ENCODE measurements around the gene TMEM131L. TPM values are rescaled to one million over a fixed set of nuclear protein-coding genes. Genes with fewer than 3 reads are reported as not detected.

Gene TMEM131L
- total RNA-seq, 3 donors from 2014 or later, result 18.7 to 22.0 (median 19.5) TPM

DNA sequence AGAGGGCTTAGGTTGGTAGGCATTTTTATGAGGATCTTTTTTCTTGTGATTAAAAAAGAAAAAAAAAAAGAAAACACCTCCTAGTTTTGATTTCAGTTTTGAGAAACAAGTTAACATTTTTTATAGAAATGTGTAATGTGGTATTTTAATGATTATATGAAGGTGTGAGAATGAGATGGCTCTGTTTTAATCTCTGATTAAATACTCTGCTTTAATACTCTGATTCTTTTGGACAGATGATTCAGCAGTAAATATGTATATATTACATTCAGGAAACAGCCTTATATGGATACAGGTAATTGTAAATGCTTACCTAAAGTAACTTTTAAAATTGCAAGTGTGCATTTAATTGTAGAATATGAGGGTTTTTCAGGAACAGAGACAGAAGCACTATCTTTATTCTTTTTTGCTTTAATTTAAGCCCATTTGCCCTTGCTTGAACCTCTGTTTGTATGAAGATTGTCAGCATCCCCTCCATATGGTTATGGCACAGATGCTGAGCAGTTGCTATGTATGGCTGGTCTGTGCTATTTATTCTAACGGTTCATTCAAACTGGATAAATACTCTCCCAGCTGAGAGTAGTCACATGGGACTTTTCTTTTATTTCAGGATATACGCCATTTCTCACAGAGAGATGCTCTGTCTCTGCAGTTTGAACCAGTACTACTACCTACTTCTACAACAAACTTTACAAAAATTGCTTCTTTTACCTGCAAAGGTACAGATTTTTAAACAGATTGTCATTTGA lies 117.0 kb downstream of the TMEM131L start:
- no peak overlapping the region for H3K27ac ChIP-seq
- no peak for DNase-seq (ENCODE audit: low spot score in 2 of 2)
- no peaks in the 10 kb centered on the region for H3K4me1 ChIP-seq
- H3K4me3 ChIP-seq, result no peak overlapping the region
- no peaks in the 10 kb centered on the region for H3K27me3 ChIP-seq
- H3K36me3 ChIP-seq, result no peaks in the 10 kb centered on the region
- intact Hi-C loops (cut with DNase I; ENCODE audit: low total_unique reads), result no loop called here
- TF ChIP-seq POLR2AphosphoS5 (IDR thresholded peaks at IDR 0.05) (no peak), POLR2A (IDR thresholded peaks at IDR 0.05) (no peak), CTCF (IDR thresholded peaks at IDR 0.05) (no peak)
- no peaks in the 10 kb centered on the region for H3K9me3 ChIP-seq

DNA sequence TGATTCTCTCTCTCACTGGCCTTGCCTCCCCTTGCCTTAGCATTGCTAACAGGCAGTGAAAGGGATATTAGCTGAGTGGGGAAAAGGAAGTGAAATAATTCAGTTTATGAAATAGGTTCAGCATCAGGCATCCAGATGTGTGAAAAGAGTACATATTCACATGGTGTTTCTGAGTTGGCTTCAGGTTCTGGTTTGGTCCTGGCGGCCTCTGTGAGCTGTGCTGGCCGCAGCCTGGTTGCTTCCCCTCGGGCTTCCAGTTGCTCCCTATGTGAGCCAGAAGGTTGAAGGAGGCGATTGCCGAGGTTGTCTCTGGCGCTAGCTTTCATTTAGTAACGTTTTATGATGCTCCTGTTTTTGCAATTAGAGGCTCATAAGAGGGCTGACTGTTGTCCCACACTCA lies 118.9 kb downstream of the TMEM131L start:
- intact Hi-C loops (cut with DNase I; ENCODE audit: low total_unique reads), result no loop called here
- H3K27ac ChIP-seq, result no peak overlapping the region
- DNase-seq (ENCODE audit: low spot score in 2 of 2), result no peak

GRCh38 chr4:153589703-153590595 lies 123.8 kb downstream of the TMEM131L start:
- no peak overlapping the region for H3K4me3 ChIP-seq
- H3K27me3 ChIP-seq, result no peaks in the 10 kb centered on the region
- H3K9me3 ChIP-seq, result no peaks in the 10 kb centered on the region
- H3K36me3 ChIP-seq, result no peaks in the 10 kb centered on the region
- TF ChIP-seq CTCF (IDR thresholded peaks at IDR 0.05) (no peak), POLR2A (IDR thresholded peaks at IDR 0.05) (no peak), POLR2AphosphoS5 (IDR thresholded peaks at IDR 0.05) (no peak)
- intact Hi-C loops (cut with DNase I; ENCODE audit: low total_unique reads), result no loop called here
- H3K27ac ChIP-seq, result no peak overlapping the region
- H3K4me1 ChIP-seq, result no peaks in the 10 kb centered on the region
- DNase-seq (ENCODE audit: low spot score in 2 of 2), result no peak

More for the DNA sequence above, 118.9 kb downstream of the TMEM131L start:
- no peaks in the 10 kb centered on the region for H3K36me3 ChIP-seq
- H3K27me3 ChIP-seq, result no peaks in the 10 kb centered on the region
- H3K4me3 ChIP-seq, result no peak overlapping the region
- TF ChIP-seq POLR2A (IDR thresholded peaks at IDR 0.05), result no peak
- no peak for TF ChIP-seq POLR2AphosphoS5 (IDR thresholded peaks at IDR 0.05)
- no peak for TF ChIP-seq CTCF (IDR thresholded peaks at IDR 0.05)
- H3K4me1 ChIP-seq, result no peaks in the 10 kb centered on the region
- H3K9me3 ChIP-seq, result no peaks in the 10 kb centered on the region

DNA sequence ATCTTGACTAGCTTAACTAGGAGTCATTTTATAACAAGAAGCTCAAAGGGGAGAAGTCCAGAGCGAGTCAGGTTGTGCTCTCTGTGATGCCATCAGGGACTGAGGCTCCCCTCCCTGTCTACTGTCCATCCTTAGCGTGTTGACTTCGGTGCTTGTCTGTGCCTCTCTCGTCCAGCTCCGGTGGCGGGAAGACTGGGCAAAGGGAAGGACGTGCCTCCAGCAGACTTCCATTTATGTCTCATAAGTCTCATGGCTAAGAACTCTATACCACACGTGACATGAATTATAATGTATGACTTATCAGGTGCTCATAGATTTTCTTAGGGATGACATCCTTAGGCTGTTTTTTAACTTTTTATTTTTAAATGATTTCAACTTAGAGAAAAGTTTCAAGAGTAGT lies 125.3 kb downstream of the TMEM131L start:
- no peak overlapping the region for H3K4me3 ChIP-seq
- no peak for DNase-seq (ENCODE audit: low spot score in 2 of 2)
- H3K9me3 ChIP-seq, result no peaks in the 10 kb centered on the region
- no peaks in the 10 kb centered on the region for H3K36me3 ChIP-seq
- TF ChIP-seq CTCF (IDR thresholded peaks at IDR 0.05), result no peak
- no peak for TF ChIP-seq POLR2A (IDR thresholded peaks at IDR 0.05)
- TF ChIP-seq POLR2AphosphoS5 (IDR thresholded peaks at IDR 0.05), result no peak
- H3K4me1 ChIP-seq, result no peaks in the 10 kb centered on the region
- intact Hi-C loops (cut with DNase I; ENCODE audit: low total_unique reads), result no loop called here
- no peaks in the 10 kb centered on the region for H3K27me3 ChIP-seq
- H3K27ac ChIP-seq, result no peak overlapping the region

- Histone ChIP-seq H3K27ac (no peak overlapping the region), H3K4me3 (no peak overlapping the region), H3K9me3 (no peaks in the 10 kb centered on the region), H3K4me1 (no peaks in the 10 kb centered on the region), H3K36me3 (no peaks in the 10 kb centered on the region), H3K27me3 (no peaks in the 10 kb centered on the region)
- TF ChIP-seq POLR2AphosphoS5 (IDR thresholded peaks at IDR 0.05) (no peak), CTCF (IDR thresholded peaks at IDR 0.05) (no peak), POLR2A (IDR thresholded peaks at IDR 0.05) (no peak)
- no peak for DNase-seq (ENCODE audit: low spot score in 2 of 2)
- intact Hi-C loops (cut with DNase I; ENCODE audit: low total_unique reads), result no loop called here
Measured at GRCh38 chr4:153592064-153592463, 125.9 kb downstream of the TMEM131L start.
